ENCODE measurements around the gene MTMR10.

DNA sequence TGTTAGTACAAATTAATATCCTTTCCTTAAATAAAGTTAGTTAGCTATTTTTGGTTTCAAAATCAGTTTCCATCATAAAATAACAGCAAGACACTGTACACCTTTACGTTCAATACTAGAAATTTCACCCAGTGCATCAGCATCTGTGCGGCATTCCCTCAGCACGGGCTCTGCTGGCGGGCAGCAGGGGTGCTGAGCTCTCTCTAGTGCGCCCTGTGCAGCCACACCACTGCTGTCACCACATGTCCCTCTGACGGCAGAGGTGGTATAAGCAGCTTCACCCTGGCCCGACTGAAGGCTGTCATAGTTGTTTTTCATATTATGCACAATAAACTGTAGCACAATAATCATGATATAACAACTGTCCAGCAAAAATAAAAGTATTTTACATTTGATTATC is 52.3 kb downstream of the MTMR10 start:
- TF ChIP-seq CTCF (IDR thresholded peaks at IDR 0.05; ENCODE audit: insufficient read depth, low read length) = no peak
- TF ChIP-seq REST (IDR thresholded peaks at IDR 0.05; ENCODE audit: insufficient replicate concordance, low read depth) = no peak
- no peak for TF ChIP-seq POLR2AphosphoS5 (IDR thresholded peaks at IDR 0.05; ENCODE audit: low read depth)

Measured in HL-60 (cell line).